Parathyroid adenoma (tissue), 2 donors: Measurements from ENCODE around the gene AIDA.
A peak's percentile ranks its signal among the peaks of the same experiment; 100 is the strongest.

ENCODE experiments used
- H2AFZ ChIP-seq: fragments of 300-600 bp; sonication (generic); one replicate; pipeline ENCODE4 v1.7.0; 2017; ENCODE audit warnings: antibody characterized with exemption, mild to moderate bottlenecking
- H3K27ac ChIP-seq: fragments of 300-600 bp; sonication (generic); one replicate; pipeline ENCODE4 v1.7.0; 2017
- H3K27me3 ChIP-seq: fragments of 300-600 bp; sonication (generic); one replicate; pipeline ENCODE4 v1.7.0; 2017; ENCODE audit warnings: low read length; ENCODE audit not compliant: control insufficient read depth, insufficient read depth
- H3K36me3 ChIP-seq: fragments of 300-600 bp; sonication (generic); one replicate; pipeline ENCODE4 v1.7.0; 2017; ENCODE audit warnings: low read length; ENCODE audit not compliant: control insufficient read depth, insufficient read depth
- H3K4me1 ChIP-seq: fragments of 300-600 bp; sonication (generic); one replicate; pipeline ENCODE4 v1.7.0; 2017; ENCODE audit warnings: control low read depth
- H3K4me2 ChIP-seq: fragments of 300-600 bp; sonication (generic); one replicate; pipeline ENCODE4 v1.7.0; 2017; ENCODE audit warnings: low read length
- H3K4me3 ChIP-seq: fragments of 300-600 bp; sonication (generic); one replicate; pipeline ENCODE4 v1.7.0; 2017; ENCODE audit warnings: low read depth, low read length
- H3K79me2 ChIP-seq: fragments of 300-600 bp; sonication (generic); one replicate; pipeline ENCODE4 v1.7.0; 2017; ENCODE audit warnings: control low read depth
- H3K9ac ChIP-seq: fragments of 300-600 bp; sonication (generic); one replicate; pipeline ENCODE4 v1.7.0; 2017; ENCODE audit warnings: mild to moderate bottlenecking
- H3K9me3 ChIP-seq: fragments of 300-600 bp; sonication (generic); one replicate; pipeline ENCODE4 v1.7.0; 2017; ENCODE audit warnings: low read length; ENCODE audit not compliant: control insufficient read depth
- CTCF ChIP-seq: fragments of 300-600 bp; sonication (generic); IDR thresholded peaks from one replicate; pipeline ENCODE4 v1.7.0; 2017; ENCODE audit warnings: antibody characterized with exemption, mild to moderate bottlenecking
- donor health status: primary hyperparathyroidism.

The AIDA gene

DNA sequence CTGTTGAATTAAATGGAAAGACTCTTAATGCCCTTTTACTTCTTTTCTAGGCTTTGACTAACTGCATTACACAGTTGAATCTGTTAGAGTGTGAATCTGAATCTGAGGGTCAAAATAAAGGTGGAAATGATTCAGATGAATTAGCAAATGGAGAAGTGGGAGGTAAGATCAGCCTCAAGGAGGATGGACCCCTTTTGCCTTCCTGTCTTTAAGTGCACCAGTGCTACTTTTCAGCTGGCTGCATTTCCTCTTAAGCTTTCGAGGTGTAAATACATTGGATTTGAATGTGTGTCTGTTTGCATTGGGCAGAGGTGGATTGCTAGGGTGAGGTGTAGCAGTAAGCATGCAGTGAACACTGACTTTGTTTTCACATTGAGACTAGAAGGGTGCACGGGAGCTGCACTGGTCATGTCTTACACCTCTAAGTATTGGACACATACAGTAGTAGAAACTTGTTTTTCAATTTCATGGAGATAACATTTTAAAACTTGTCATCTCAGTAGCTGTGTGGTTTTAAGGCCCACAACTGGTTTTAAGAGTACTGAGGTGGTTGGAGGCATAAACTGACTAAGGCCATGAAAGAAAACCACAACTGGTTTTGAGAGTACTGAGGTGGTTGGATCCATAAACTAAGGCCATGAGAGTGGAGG lies 59.0 kb downstream of the AIDA start:
- no peak overlapping the region for H3K9ac ChIP-seq
- no peak overlapping the region for H3K4me3 ChIP-seq
- H3K27me3 ChIP-seq: no peaks in the 10 kb centered on the region
- no peak for TF ChIP-seq CTCF
- no peak overlapping the region for H3K27ac ChIP-seq
- H2AFZ ChIP-seq: no peak overlapping the region
- H3K79me2 ChIP-seq: no peaks in the 10 kb centered on the region
- H3K4me1 ChIP-seq: no peaks in the 10 kb centered on the region
- no peaks in the 10 kb centered on the region for H3K9me3 ChIP-seq
- no peak overlapping the region for H3K4me2 ChIP-seq
- no peaks in the 10 kb centered on the region for H3K36me3 ChIP-seq

GRCh38 chr1:222652676-222653075 lies 59.6 kb downstream of the AIDA start:
- Histone ChIP-seq H3K4me1 (no peaks in the 10 kb centered on the region), H3K27me3 (no peaks in the 10 kb centered on the region)

DNA sequence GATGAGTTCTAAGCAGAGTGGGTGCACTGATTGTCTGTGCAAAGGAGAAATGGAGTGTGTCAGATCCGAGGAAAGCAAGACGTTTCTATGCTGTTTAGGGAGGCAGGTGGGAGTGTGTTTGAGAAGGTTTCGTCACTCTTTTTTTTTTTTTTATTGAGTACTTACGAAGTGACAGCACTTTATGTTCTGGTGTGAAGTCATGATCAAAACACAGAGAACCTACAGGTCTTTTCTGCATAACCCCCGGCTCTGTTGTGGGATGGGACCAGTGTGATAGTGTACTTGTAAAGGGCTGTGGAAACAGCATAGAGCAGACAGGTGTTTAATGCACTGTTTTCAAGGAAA lies 67.7 kb downstream of the AIDA start:
- Histone ChIP-seq H3K27me3 (no peaks in the 10 kb centered on the region), H3K9me3 (no peaks in the 10 kb centered on the region), H3K36me3 (no peaks in the 10 kb centered on the region), H3K27ac (peak overlapping the region; percentile 88), H3K79me2 (peaks cover 4% of the 10 kb centered on the region), H2AFZ (peak overlapping the region; percentile 94), H3K4me3 (peak overlapping the region; percentile 72), H3K9ac (no peak overlapping the region), H3K4me2 (peak overlapping the region; percentile 90), H3K4me1 (no peaks in the 10 kb centered on the region)
- TF ChIP-seq CTCF: no peak

More at GRCh38 chr1:222652676-222653075, 59.6 kb downstream of the AIDA start:
- Histone ChIP-seq H3K9me3 (no peaks in the 10 kb centered on the region), H3K36me3 (no peaks in the 10 kb centered on the region), H3K9ac (no peak overlapping the region), H2AFZ (no peak overlapping the region), H3K79me2 (no peaks in the 10 kb centered on the region), H3K4me2 (no peak overlapping the region), H3K27ac (no peak overlapping the region), H3K4me3 (no peak overlapping the region)
- TF ChIP-seq CTCF: no peak

- peaks cover 4% of the 10 kb centered on the region for H3K79me2 ChIP-seq
- peak overlapping the region; percentile 88 for H3K27ac ChIP-seq
- no peak for TF ChIP-seq CTCF
- H3K4me1 ChIP-seq: no peaks in the 10 kb centered on the region
- H3K9ac ChIP-seq: peak overlapping the region; percentile 21
- no peaks in the 10 kb centered on the region for H3K9me3 ChIP-seq
- H2AFZ ChIP-seq: peak overlapping the region; percentile 94
- no peaks in the 10 kb centered on the region for H3K36me3 ChIP-seq
- H3K4me2 ChIP-seq: peak overlapping the region; percentile 90
- H3K27me3 ChIP-seq: no peaks in the 10 kb centered on the region
- peak overlapping the region; percentile 72 for H3K4me3 ChIP-seq
Observed at GRCh38 chr1:222643938-222644635, 68.2 kb downstream of the AIDA start.

- Histone ChIP-seq H3K4me3 (peak overlapping the region; percentile 72), H3K79me2 (peaks cover 4% of the 10 kb centered on the region), H3K9me3 (no peaks in the 10 kb centered on the region), H3K27me3 (no peaks in the 10 kb centered on the region), H3K9ac (peak overlapping the region; percentile 21), H2AFZ (peak overlapping the region; percentile 94), H3K4me2 (peak overlapping the region; percentile 69), H3K36me3 (no peaks in the 10 kb centered on the region), H3K27ac (peak overlapping the region; percentile 88), H3K4me1 (no peaks in the 10 kb centered on the region)
- TF ChIP-seq CTCF: no peak
Observed at GRCh38 chr1:222643606-222643937, 68.7 kb downstream of the AIDA start.
